Astrocyte (in vitro differentiated cells and primary cell): ENCODE measurements around the gene FOXB1.

Experiments used
- CTCF ChIP-seq: IDR thresholded peaks from 2 replicates; pipeline ENCODE4 v1.5.1; 2011; ENCODE audit warnings: low read depth, mild to moderate bottlenecking, inconsistent platforms, low read length, moderate library complexity; ENCODE audit not compliant: insufficient read depth
- EZH2 ChIP-seq: IDR thresholded peaks from 2 replicates; pipeline ENCODE4 v1.6.1; 2012; ENCODE audit warnings: mild to moderate bottlenecking, low read length, inconsistent platforms; ENCODE audit not compliant: insufficient read depth

- no peak for TF ChIP-seq CTCF
- TF ChIP-seq EZH2, result no peak
Observed at GRCh38 chr15:60044636-60045270, 40.6 kb downstream of the FOXB1 start.
